Measurements from ENCODE around the gene RPLP2. TPM values are rescaled to one million over a fixed set of nuclear protein-coding genes. Genes with fewer than 3 reads are reported as not detected.

The RPLP2 gene
- total RNA-seq, 4 donors from 2014 or later, result 555 to 1,150 (median 858) TPM

DNA sequence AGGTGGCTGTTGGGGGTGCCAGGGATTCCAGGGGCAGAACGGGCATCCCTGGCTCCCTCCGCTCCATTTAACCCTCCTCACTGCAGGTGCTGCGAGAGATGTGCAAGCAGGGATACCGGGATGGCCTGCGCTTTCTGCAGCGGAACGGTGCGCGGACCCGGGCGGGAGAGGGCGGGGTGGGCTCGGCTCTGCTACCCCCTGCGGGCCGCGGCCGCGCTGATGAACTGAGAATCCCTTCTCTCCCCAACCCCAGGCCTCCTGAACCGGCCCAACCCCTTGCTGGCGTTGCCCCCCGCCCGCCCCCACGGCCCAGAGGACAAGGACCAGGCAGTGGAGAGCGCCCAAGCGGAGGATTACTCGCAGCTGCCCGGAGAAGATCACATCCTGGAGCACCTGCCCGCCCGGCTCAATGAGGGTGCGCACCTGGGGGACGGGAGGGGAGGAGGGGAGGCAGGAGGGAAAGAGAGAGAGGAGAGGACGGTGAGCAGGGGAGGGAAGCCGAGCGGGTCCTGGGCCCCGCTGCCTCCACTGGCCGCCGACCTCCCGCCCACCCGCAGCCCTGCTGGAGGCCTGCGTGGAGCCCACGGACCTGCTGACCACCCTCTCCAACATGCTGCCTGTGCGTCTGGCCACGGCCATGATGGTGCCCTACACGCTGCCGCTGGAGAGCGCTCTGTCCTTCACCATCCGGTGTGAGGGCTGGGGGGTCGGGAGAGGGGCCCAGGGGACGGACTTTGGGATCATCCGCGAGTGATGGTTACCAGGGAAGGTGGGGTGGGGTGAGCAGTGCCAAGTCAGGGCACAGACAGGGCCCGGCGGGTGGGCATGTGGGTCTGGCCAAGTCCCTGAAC lies 13.9 kb downstream of the RPLP2 start:
- ATAC-seq (ENCODE audit: low FRiP score) (no peak), DNase-seq (ENCODE audit: low spot score) (no peak)
- TF ChIP-seq, protein P1, sequence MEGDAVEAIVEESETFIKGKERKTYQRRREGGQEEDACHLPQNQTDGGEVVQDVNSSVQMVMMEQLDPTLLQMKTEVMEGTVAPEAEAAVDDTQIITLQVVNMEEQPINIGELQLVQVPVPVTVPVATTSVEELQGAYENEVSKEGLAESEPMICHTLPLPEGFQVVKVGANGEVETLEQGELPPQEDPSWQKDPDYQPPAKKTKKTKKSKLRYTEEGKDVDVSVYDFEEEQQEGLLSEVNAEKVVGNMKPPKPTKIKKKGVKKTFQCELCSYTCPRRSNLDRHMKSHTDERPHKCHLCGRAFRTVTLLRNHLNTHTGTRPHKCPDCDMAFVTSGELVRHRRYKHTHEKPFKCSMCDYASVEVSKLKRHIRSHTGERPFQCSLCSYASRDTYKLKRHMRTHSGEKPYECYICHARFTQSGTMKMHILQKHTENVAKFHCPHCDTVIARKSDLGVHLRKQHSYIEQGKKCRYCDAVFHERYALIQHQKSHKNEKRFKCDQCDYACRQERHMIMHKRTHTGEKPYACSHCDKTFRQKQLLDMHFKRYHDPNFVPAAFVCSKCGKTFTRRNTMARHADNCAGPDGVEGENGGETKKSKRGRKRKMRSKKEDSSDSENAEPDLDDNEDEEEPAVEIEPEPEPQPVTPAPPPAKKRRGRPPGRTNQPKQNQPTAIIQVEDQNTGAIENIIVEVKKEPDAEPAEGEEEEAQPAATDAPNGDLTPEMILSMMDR (IDR thresholded peaks at IDR 0.05), result no peak

DNA sequence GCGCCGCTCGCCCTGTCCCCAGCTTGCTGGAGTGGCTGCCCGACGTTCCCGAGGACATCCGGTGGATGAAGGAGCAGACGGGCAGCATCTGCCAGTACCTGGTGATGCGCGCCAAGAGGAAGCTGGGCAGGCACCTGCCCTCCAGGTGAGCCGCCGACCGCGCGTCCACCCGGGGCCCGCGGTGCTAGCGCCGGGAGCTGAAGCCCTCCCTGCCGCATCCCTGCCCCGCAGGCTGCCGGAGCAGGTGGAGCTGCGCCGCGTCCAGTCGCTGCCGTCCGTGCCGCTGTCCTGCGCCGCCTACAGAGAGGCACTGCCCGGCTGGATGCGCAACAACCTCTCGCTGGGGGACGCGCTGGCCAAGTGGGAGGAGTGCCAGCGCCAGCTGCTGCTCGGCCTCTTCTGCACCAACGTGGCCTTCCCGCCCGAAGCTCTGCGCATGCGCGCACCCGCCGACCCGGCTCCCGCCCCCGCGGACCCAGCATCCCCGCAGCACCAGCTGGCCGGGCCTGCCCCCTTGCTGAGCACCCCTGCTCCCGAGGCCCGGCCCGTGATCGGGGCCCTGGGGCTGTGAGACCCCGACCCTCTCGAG lies 14.6 kb downstream of the RPLP2 start:
- no peak for ATAC-seq (ENCODE audit: low FRiP score)
- DNase-seq (ENCODE audit: low spot score), result no peak
- TF ChIP-seq, protein P1 (IDR thresholded peaks at IDR 0.05), result no peak

DNA sequence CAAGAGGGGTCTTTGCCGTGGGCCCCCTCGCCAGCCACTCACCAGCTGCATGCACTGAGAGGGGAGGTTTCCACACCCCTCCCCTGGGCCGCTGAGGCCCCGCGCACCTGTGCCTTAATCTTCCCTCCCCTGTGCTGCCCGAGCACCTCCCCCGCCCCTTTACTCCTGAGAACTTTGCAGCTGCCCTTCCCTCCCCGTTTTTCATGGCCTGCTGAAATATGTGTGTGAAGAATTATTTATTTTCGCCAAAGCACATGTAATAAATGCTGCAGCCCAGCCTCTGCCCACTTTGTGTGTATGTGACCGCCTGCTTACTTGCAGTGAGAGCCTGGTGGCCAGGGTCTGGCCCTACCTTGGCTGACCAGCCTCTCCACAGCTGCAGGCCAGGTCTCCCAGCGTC lies 15.2 kb downstream of the RPLP2 start:
- TF ChIP-seq, protein P1 (IDR thresholded peaks at IDR 0.05), result no peak
- ATAC-seq (ENCODE audit: low FRiP score), result no peak
- no peak for DNase-seq (ENCODE audit: low spot score)

DNA sequence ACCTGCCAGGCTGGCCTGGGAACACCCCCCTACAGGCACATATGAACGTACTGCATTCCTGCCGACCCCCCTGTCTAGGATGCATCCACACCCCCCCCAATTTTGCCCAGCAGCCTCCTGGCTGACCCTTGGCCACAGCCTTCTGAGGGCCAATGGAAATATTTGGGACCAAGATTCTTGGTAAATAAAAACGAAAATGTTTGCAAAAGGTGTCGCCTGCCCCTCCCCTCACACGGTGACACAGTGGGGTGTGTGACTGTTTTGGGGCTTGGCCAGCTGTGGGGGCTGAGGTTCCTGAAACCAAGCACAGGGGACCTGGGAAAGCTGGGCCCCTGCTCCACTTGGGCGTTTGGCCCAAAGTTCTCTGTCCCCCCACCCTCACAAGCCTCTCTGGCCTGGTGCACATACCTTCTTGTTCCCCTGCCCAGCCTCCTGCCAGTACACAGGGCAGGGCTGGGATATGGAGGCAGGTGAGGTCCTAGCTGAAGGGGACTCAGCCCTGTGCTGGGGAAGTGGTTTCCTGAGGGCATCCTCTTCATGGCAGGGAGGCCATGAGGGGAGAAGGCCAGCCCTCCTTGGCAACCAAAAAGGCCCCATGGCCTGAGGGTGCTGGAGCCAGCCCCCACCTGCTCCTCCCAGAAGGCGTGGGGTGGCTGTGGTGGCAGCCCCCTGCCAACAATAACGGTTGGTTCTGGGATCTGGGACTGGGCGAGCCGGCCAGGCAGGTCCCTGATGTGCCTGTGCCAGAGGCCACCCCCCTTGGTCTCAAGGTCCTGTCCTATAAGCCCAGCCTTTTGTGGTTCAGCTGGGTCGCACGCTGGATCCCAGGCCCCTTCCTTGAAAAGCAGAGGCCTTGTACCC lies 15.8 kb downstream of the RPLP2 start:
- ATAC-seq (ENCODE audit: low FRiP score) (no peak), DNase-seq (ENCODE audit: low spot score) (no peak)
- TF ChIP-seq, protein P1 (IDR thresholded peaks at IDR 0.05), result no peak

DNA sequence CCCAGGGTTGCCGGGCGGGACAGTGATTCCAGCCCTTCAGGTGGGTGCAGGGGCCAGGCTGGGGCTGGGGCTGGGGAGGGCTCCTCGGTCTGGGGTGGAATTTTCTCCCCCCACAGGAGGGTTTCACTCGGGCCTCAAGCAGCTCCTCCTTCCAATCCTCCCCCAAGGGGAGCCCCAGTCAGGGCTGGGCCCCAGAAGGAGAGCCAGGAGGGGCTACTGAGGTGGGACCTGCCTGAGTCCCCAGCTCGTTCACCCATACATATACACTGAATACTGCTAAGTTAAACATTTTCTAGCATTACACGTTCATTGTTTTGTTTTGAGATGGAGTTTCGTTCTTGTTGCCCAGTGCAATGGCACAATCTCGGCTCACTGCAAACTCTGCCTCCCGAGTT lies 16.5 kb downstream of the RPLP2 start:
- TF ChIP-seq, protein P1 (IDR thresholded peaks at IDR 0.05), result no peak
- ATAC-seq (ENCODE audit: low FRiP score) (no peak), DNase-seq (ENCODE audit: low spot score) (no peak)

DNA sequence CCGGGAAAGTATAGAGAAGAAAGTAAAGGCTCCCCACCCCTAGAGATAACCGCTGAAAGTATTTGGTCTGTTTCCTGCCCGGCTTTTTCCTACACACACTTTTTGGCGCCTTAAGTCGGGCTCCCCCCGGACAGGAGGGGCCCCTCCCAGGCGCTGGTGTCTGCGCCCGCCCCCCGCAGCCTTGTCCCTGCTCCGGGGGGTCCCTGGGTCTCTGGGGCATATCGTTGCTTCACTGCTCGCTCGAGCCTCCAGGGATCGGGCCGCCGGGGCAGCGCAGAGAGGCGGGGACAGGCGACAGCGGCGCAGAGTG lies 17.0 kb downstream of the RPLP2 start:
- ATAC-seq (ENCODE audit: low FRiP score) (no peak), DNase-seq (ENCODE audit: low spot score) (no peak)
- TF ChIP-seq, protein P1 (IDR thresholded peaks at IDR 0.05), result no peak

All from omental fat pad (tissue), 4 donors.